GM18951 (cell line): ENCODE measurements around the gene STUM.
"Not testable (repeated sequence)": the region's sequence is repeated elsewhere in the genome, so short reads cannot be mapped to it uniquely, and the experiment has no call there.

ENCODE experiments used
- POLR2A ChIP-seq: IDR thresholded peaks from 4 replicates; pipeline ENCODE4 v1.6.1; 2011; ENCODE audit warnings: mild to moderate bottlenecking; ENCODE audit not compliant: insufficient read length, insufficient read depth; ENCODE audit errors: extremely low read depth
- in situ Hi-C: fragments of 300-500 bp; cut with MboI; formaldehyde crosslinking; loops from one replicate; pipeline ENCODE4 v1.12.0; 2022; ENCODE audit warnings: low sequenced_read_pairs, mixed read lengths, inconsistent platforms; ENCODE audit not compliant: unreplicated experiment

The STUM gene

GRCh38 chr1:226588484-226588883, 39.9 kb downstream of the STUM start:
- no peak for TF ChIP-seq POLR2A
- in situ Hi-C loops = no loop called here

DNA sequence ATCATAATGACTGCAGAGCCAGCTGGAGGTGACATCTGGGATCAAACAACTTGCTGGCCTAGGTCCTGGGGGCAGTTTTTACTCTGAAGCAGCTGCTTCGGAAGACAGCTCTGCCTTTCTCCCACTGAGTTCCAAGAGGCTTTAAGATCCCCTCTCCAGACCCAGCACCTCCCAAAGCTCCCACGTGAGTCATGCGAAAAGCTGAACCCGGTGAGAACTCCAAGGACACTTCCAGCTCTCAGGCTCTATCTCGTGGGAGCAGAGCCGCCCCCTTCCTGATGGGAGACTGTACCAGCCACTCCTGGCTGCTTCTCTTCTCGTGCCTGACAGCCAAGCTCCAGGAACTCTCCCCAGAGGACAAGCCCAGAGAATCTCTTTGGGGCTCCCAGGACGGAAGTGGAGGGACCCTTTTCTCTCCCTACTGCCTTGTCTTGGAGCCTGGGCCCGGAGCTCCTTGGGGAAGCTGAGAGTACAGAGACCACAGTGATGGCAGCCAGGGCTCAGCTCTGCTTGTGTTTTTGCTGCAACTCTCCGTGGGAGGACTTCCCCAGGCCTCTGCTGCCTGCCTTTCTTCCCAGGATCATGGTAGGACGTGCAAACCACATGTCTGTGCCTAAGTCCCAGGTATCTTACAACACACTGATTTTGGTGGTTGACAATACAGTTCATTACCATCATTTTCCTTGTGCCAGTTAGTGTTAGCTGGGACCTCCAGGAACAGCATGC, 40.6 kb downstream of the STUM start:
- in situ Hi-C loops = no loop called here
- TF ChIP-seq POLR2A = no peak

- in situ Hi-C loops = no loop called here
- no peak for TF ChIP-seq POLR2A
These were observed 42.0 kb downstream of the STUM start for GRCh38 chr1:226590614-226591013.

- in situ Hi-C loops = no loop called here
- TF ChIP-seq POLR2A = no peak
These were observed 45.0 kb downstream of the STUM start for GRCh38 chr1:226593541-226593940.

- in situ Hi-C loops = no loop called here
These were observed 48.1 kb downstream of the STUM start for GRCh38 chr1:226596531-226597165.

DNA sequence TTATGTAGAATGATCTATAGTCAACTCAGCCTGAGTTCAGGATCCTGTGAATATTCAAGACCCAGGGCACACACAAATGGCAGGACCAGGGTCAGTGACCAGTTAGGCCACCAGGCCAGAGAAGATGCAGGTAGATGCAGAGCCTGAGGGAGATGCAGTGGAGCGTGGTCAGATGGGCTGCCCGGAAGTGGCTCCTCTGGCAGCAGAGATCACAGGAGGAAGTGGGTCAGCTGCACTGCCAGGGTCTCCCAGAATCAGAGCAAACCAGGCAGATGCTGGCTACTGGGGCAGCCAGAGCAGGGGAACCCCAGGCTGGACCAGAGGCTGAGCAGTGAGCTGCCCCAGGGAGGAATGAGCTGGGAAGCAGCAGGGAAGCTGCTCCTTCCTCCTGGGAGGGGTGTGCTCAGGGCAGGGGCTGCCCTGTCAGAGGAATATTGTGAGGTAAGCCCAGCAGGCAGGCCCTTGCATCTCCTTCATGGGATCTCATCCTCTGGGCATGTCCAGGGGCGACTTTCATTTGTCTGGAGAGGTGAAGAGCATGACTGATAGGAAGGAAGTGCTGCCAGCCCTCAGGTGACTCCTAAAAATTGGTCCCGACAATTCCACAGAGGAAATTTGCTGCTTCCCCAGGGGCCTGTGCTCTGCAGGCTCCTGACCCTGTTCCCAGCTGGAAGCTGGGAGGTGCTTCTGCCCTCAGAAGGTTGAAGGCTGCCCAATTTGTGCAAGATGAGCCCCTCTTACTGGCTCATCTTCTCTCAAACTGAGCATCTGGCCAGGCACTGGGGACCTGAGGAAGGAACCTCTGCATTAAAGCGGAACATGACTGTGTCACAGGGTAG, 49.3 kb downstream of the STUM start:
- no peak for TF ChIP-seq POLR2A
- in situ Hi-C loops = no loop called here

More at GRCh38 chr1:226596531-226597165, 48.1 kb downstream of the STUM start:
- no peak for TF ChIP-seq POLR2A

GRCh38 chr1:226598455-226598849, 49.9 kb downstream of the STUM start:
- in situ Hi-C loops = no loop called here
- no peak for TF ChIP-seq POLR2A

DNA sequence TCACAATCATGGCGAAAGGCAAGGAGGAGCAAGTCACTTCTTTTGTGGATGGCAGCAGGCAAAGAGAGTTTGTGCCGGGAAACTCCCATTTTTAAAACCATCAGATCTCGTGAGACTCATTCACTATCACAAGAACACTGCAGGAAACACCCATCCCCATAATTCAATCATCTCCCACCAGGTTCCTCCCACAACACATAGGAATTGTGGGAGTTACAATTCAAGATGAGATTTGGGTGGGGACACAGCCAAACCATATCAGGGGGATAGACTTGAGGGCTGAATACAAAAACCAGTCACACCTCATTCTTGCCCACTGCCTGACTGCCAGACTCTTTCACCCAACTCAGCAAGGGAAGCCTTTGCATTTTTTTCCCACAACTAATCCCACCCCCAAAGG, 50.4 kb downstream of the STUM start:
- in situ Hi-C loops = not testable (repeated sequence)

DNA sequence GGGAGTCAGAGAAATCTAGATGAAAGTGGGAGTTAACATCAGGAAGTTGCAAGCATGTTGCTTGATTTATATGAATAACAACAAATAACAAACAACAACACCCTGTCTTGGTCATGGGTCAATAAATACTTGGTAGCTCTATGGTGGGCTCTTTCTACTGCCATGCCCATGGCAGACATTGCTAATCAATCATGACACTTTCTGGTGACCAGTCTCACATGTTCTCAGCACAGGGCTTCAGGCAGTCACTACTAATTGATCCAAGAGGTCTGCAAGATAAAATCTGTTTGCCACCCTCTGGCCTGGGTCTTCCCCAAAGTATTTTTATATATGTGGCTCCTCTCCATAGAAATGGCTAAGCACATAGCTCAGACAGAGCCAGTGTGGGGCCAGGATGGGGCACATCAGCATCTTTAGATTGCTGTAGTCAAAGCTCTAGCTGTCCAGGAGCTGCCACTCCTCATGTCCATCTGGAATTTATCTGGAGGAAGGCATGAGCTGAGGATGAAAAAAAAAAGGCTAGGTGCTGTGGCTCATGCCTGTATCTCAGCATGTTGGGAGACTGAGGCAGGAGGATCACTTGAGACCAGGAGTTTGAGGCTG, 51.2 kb downstream of the STUM start:
- TF ChIP-seq POLR2A = no peak
- in situ Hi-C loops = loop anchor here (25.0 kb wide), 1 partner anchor 838 kb away; no protein-coding TSS in a partner anchor

- in situ Hi-C loops = loop anchor here (25.0 kb wide), 1 partner anchor 837 kb away; no protein-coding TSS in a partner anchor
- TF ChIP-seq POLR2A = no peak
These were observed 51.7 kb downstream of the STUM start for GRCh38 chr1:226600254-226600653.

- in situ Hi-C loops = loop anchor here (25.0 kb wide), 1 partner anchor 836 kb away; no protein-coding TSS in a partner anchor
- no peak for TF ChIP-seq POLR2A
These were observed 52.9 kb downstream of the STUM start for GRCh38 chr1:226601456-226601855.

- in situ Hi-C loops = loop anchor here (25.0 kb wide), 1 partner anchor 835 kb away; no protein-coding TSS in a partner anchor
- TF ChIP-seq POLR2A = no peak
These were observed 53.8 kb downstream of the STUM start for GRCh38 chr1:226602186-226603021.
